GM18858 (cell line): ENCODE data around the gene HCFC1R1.
"Not testable (repeated sequence)": the region's sequence is repeated elsewhere in the genome, so short reads cannot be mapped to it uniquely, and the experiment has no call there.

ENCODE experiments used
- ATAC-seq: cut with Tn5 transposase; IDR thresholded peaks from one replicate; pipeline ENCODE4 v1.9.1; 2021; ENCODE audit not compliant: unreplicated experiment

Gene HCFC1R1

GRCh38 chr16:3023669-3024478 is at the start of gene HCFC1R1, which contains the start of gene THOC6:
Gene HCFC1R1, minus strand, starts transcription at chr16:3023942. Its CDS starts 1 bp downstream, at chr16:3023941.
Gene THOC6, plus strand, starts transcription at chr16:3024035. Its CDS starts 292 bp downstream, at chr16:3024327.
- ATAC-seq: peak; percentile 76

- no peak for ATAC-seq
These were observed 49.7 kb upstream of the HCFC1R1 start for GRCh38 chr16:3073448-3073847.

GRCh38 chr16:3072576-3073263 is 49.0 kb upstream of the HCFC1R1 start:
- not testable (repeated sequence) for ATAC-seq

- not testable (repeated sequence) for ATAC-seq
These were observed 48.4 kb upstream of the HCFC1R1 start for GRCh38 chr16:3072148-3072547.

- ATAC-seq: no peak
These were observed 47.9 kb upstream of the HCFC1R1 start for GRCh38 chr16:3071655-3072054.

GRCh38 chr16:3070608-3071111 is 46.9 kb upstream of the HCFC1R1 start:
- ATAC-seq: no peak

- not testable (repeated sequence) for ATAC-seq
These were observed 45.4 kb upstream of the HCFC1R1 start for GRCh38 chr16:3069146-3069545.

- ATAC-seq: no peak
These were observed 44.7 kb upstream of the HCFC1R1 start for GRCh38 chr16:3068487-3068886.

- no peak for ATAC-seq
These were observed 42.7 kb upstream of the HCFC1R1 start for GRCh38 chr16:3066440-3066748.

- ATAC-seq: no peak
These were observed 42.1 kb upstream of the HCFC1R1 start for GRCh38 chr16:3065742-3066439.

GRCh38 chr16:3065069-3065741 is 41.5 kb upstream of the HCFC1R1 start, which contains the start of gene IL32:
Gene IL32, plus strand, starts transcription at chr16:3065640. Its CDS starts 172 bp downstream, at chr16:3065812.
- no peak for ATAC-seq

- ATAC-seq: no peak
These were observed 40.1 kb upstream of the HCFC1R1 start for GRCh38 chr16:3063625-3064386.

- no peak for ATAC-seq
These were observed 38.8 kb upstream of the HCFC1R1 start for GRCh38 chr16:3062553-3062952.

GRCh38 chr16:3060339-3061127 is 36.8 kb upstream of the HCFC1R1 start:
- no peak for ATAC-seq

GRCh38 chr16:3059723-3060242 is 36.0 kb upstream of the HCFC1R1 start:
- ATAC-seq: no peak

GRCh38 chr16:3059041-3059722 is 35.4 kb upstream of the HCFC1R1 start:
- no peak for ATAC-seq

- ATAC-seq: no peak
These were observed 34.6 kb upstream of the HCFC1R1 start for GRCh38 chr16:3058139-3059030.
